Measurements from ENCODE around the gene APOBEC2.

Gene APOBEC2

DNA sequence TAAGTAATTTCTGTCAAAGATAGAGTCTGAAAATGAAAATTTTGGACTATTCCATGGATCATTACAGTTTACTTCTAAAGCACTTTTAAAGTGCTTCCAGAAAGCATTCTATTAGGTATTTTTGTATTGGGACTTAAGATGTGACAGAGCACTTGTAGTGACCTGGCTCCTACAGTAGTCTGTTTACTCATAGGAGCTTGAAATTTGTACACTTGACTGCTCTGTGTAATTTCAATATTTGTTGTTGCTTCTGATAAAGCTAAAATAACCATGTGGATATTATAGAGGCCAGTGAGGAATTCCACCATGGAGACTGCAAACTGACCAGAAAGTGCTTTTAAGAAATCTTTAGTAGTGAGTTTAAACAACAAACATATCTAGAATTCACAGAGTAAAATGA lies 30.1 kb downstream of the APOBEC2 start:
- DNase-seq (ENCODE audit: low read depth in 1 of 2, low spot score in 1 of 2): no peak

DNA sequence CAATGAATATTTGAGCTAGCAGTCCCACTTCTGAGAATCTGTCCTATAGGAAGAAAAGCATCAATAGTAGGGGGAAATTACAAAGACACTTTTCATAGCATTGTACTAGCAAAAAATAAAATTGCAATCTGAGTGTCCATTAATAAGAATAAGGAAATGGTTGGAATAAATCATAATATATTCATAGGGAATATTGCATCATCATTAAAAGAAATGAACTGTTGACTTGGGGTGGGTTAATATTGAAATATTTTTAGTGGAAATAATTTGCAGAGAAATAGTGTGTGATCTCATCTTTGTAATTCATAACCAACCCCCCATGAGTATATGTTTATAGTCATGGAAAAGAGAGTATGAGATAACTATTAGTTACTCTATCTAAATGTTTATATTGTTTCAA lies 32.2 kb downstream of the APOBEC2 start:
- no peak for DNase-seq (ENCODE audit: low read depth in 1 of 2, low spot score in 1 of 2)

DNA sequence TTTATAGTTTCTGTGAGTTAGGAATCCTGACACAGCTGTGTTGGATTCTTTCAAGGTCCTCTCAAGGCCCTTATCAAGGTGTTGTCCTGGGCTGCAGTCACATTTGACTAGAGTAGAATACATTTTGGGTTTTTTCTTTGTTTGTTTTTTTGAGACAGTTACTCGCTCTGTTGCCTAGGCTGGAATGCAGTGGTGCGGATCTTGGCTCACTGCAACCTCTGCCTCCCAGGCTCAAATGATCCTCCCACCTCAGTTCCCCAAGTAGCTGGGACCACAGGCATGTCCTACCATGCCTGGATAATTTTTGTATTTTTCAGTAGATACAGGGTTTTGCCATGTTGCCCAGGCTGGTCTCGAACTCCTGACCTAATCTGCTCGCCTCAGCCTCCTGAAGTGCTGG lies 35.4 kb downstream of the APOBEC2 start:
- no peak for DNase-seq (ENCODE audit: low read depth in 1 of 2, low spot score in 1 of 2)

DNA sequence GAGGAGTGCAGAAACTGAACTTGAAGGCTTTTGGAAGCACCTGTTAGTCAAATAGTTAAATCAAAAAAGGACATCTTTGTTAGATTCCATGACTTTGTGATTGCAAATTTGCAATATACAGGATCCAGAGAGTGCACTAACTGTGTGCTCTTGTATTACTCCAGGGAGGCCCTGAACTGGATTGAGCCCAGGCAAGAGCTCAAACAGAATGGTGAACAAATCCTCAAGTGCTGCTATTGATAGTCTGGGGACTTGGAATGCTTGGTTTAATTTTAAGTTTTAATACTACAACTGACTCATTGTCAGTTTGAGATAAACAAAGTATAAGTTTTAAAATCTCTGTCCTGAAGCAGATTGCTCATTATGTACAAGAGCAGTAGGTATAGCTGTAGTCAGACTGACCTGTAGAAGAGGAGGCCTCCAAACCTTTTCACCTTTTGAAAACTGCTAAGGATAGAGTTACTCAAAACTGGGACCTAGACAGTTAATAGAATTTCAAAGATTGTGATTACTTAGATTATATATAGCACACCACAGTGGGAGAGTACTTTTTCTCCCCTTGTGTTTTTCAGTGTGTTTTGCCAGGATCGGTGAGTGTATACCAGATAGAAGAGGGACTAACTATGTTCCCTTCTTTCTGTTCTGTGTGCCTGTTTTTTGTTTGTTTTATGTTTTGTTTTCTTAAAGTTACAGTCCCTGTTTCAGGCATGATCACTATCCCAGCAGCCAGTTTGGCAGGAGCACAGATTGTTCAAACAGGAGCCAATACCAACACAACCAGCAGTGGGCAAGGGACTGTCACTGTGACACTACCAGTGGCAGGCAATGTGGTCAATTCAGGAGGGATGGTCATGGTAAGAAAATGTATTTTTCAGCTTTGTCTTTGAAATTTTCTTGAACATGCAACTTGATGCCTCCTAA lies 38.1 kb downstream of the APOBEC2 start:
- no peak for DNase-seq (ENCODE audit: low read depth in 1 of 2, low spot score in 1 of 2)

DNA sequence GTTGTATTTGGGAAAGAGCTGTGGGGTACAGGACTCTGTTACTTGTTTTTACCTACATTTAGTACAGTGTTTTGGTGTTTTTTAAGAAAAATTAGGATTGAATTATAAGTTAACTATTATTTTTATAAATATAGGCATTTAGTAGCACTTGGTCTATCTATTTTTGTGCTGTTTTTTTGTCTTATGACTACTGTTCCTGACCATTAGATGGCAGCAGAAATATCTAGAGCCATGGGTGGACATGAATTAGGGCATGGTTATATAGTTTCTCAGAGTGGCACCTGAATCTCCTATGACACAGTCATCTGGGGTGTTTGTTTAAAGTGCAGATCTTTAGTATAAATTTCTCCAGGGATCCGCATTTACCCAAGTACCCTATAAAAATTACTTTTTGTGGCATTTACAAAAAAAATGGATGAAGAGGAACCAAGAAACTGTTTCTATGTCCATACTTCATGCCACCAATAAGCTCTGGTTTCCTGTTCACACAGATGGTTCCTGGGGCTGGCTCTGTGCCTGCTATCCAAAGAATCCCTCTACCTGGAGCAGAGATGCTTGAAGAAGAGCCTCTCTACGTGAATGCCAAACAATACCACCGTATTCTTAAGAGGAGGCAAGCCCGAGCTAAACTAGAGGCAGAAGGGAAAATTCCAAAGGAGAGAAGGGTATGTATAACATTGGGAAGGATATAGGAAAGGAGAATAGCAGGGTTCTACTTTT lies 39.6 kb downstream of the APOBEC2 start:
- DNase-seq (ENCODE audit: low read depth in 1 of 2, low spot score in 1 of 2): no peak

DNA sequence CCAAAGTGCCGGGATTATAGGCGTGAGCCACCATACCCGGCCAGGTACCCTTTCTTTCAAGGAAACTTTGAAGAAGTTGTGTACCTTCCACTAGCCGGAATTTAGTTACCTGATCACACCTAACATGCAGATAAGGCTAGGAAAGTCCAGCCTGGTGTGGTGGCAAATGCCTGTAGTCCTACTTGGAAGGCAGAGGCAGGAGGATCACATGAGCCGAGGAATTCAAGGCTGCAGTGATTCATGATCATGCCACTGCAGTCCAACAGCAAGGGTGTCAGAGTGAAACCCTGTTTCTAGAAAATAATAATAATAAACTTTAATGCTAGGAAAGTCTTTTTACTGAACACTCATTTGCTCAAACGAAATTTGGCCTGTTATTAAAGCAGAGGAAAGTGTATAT lies 40.7 kb downstream of the APOBEC2 start:
- DNase-seq (ENCODE audit: low read depth in 1 of 2, low spot score in 1 of 2): no peak

DNA sequence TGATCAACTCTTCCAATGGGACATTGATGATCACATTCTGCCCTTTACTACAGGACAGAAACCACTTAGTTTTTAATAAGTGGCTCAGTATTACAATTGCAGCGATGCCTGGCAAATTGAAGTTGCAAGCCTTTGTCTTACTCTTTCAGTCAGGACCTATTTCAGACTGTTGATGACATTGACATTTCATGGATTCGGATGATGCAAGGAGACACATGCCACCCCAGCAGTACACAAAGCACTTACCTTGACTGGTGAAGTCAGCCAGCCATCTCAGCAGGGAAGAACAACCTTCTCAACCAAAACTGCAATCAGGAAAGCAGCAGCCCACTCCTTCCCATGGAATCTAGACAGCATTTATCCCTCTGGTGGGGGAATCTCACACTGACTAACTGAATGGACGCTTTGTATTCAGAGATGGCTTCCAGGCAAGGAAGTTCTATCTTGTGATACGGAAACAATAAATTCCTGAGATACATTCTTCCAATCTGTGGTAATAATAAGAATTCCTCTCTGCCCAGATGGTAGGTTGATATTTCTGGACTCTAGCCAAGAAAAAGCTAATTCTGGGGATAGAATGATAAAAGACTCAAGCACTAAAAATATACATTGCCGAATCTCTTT lies 44.6 kb downstream of the APOBEC2 start:
- DNase-seq (ENCODE audit: low read depth in 1 of 2, low spot score in 1 of 2): no peak

DNA sequence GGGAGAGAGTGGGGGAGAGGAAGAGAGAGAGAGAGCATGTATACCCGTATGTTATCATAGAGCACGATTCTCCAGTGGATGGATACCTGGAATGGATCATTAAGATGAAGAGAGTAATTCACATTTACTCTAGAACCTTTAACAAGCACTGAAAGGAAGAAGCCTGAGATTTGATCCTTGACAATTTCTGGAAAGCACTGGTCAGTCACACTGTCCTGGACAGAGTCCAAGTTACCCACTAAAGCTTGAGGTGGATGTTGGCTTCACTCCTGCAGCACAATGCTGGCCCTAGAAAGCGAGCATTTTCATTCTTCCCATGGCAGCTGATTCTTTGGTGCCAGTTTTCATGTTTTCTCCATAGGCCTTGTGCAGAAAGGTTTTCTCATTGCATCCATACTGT lies 45.4 kb downstream of the APOBEC2 start:
- no peak for DNase-seq (ENCODE audit: low read depth in 1 of 2, low spot score in 1 of 2)

DNA sequence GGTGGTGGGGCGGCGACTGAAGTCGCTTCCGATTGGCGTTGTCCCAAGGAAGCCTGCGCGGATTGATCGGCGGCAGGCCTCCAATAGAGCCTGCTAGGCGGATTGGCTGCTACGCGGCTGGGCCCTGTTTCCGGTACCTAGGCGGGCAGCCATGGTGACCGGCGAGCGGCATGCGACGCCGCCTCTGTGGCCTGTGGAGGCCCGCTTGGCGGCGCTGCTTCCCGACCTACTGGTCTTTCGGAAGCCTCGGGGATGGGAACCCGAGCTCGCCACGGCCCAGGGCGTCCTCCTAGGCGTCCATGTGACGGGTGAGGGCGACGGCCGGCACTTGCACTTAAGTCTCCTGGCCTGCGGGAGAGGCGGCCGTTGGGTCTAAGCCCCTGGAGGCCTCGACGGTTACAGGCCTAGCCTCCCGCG lies 47.9 kb downstream of the APOBEC2 start:
- peak in 1 of 2 donors; percentile 3 for DNase-seq (ENCODE audit: low read depth in 1 of 2, low spot score in 1 of 2)

DNA sequence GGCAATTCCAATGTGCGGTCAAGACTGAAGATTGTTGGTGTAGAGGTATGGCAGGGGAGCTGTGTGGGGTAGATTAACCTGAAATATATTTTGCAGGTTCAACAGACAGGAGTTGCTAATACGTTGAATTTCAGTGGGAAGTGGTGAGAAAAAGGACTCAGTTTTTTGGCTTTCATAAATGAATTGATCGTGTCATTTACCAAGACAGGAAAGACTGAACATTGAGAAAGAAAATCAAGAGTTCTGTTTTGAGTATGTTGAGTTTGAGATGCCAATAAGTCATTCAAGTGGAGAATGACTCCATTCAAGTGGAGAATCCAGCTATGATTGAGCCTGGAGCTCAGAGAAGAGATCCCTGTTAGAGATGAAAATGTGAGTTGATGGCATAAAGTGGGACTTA lies 50.8 kb downstream of the APOBEC2 start:
- DNase-seq (ENCODE audit: low read depth in 1 of 2, low spot score in 1 of 2): no peak

DNA sequence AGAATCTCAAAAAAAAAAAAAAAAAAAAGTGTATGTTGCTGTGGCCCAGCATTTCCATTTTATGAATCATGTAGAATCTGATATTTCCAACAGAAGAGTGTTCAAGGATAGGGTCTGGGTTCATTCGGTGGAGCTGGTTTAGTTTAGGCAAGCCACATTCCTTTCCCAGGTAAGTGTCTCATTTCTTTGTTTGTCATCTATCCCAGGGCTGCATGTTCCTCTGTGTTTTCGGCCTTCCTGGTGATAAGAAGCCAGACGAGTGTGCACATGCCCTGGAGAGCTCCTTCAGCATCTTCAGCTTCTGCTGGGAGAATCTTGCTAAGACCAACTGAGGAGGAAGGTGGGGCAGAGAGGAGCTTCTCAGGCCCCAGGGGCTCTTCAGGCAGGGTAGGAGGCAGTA lies 58.0 kb downstream of the APOBEC2 start:
- no peak for DNase-seq (ENCODE audit: low read depth in 1 of 2, low spot score in 1 of 2)

Measured in stimulated activated CD4-positive, alpha-beta T cell treated with anti-CD3 and anti-CD28 coated beads, Interleukin-15, amount 100 ng/mL, for 1 hour (primary cell).